ENCODE results near the gene SBSN. TPM values are rescaled to one million over a fixed set of nuclear protein-coding genes. Genes with fewer than 3 reads are reported as not detected.

The SBSN gene
- total RNA-seq, 1 experiment from 2014 or later = 0.15 TPM

- H3K27me3 ChIP-seq (ENCODE audit: insufficient read depth, low read length) = no peaks in the 10 kb centered on the region
Measured at GRCh38 chr19:35488677-35489076, 39.4 kb downstream of the SBSN start.

More at GRCh38 chr19:35488677-35489076, 39.4 kb downstream of the SBSN start:
- no peaks in the 10 kb centered on the region for H3K79me2 ChIP-seq (ENCODE audit: insufficient read depth, low read length)
- H3K4me2 ChIP-seq (ENCODE audit: insufficient read depth, insufficient read length, low read length) = no peak overlapping the region
- peaks cover 0 to 3% of the 10 kb centered on the region in 2 experiments; a peak in 1 of 4 replicates for H3K4me1 Mint-ChIP-seq
- no peak overlapping the region for H3K9ac ChIP-seq (ENCODE audit: extremely low read depth, insufficient read length, low read length)
- no peak overlapping the region for H2BK15ac ChIP-seq (ENCODE audit: low read depth, low read length)
- H2BK120ac ChIP-seq (ENCODE audit: low read depth, low read length, poor library complexity, severe bottlenecking) = no peak overlapping the region
- H3K4me1 ChIP-seq (ENCODE audit: insufficient read depth, low read length) = no peaks in the 10 kb centered on the region
- no peak overlapping the region for H2BK5ac ChIP-seq (ENCODE audit: insufficient read length, low read length)
- no peak overlapping the region for H2AFZ ChIP-seq (ENCODE audit: low read length)
- no peak overlapping the region for H4K8ac ChIP-seq (replicated peaks; ENCODE audit: insufficient read length, low read depth, low read length)
- H4K20me1 ChIP-seq (ENCODE audit: control insufficient read depth, insufficient read depth, insufficient read length) = no peaks in the 10 kb centered on the region
- no peak overlapping the region for H2AK5ac ChIP-seq (ENCODE audit: insufficient read length, low read length)
- H3K27ac Mint-ChIP-seq = no peak overlapping the region
- H3K23ac ChIP-seq (ENCODE audit: insufficient read length, low read depth, low read length) = no peak overlapping the region
- H2BK20ac ChIP-seq (ENCODE audit: low read depth, low read length, poor library complexity, severe bottlenecking) = no peak overlapping the region
- WGBS (ENCODE audit: extremely low coverage, insufficient read length, low lambda C conversion rate) = no CpG with 5 or more reads among the region's 16 CpGs
- H3T11ph ChIP-seq (ENCODE audit: low read length) = no peak overlapping the region
- no peaks in the 10 kb centered on the region for H3K9me3 Mint-ChIP-seq
- no peak overlapping the region; the same call in 1 of the 2 replicates for H3K14ac ChIP-seq (ENCODE audit: insufficient read depth, low read length)
- H3K4me3 Mint-ChIP-seq = no peak overlapping the region
- H3K4ac ChIP-seq (ENCODE audit: low read depth, low read length) = no peak overlapping the region
- H3K79me1 ChIP-seq (ENCODE audit: insufficient read depth, low read depth, low read length, poor library complexity, severe bottlenecking) = no peaks in the 10 kb centered on the region
- no peak overlapping the region for H4K91ac ChIP-seq (ENCODE audit: insufficient read length, low read depth, low read length)
- no peak overlapping the region for H3K27ac ChIP-seq (ENCODE audit: insufficient read length, low read depth, low read length)
- DNase-seq = no peak
- no peaks in the 10 kb centered on the region for H3K23me2 ChIP-seq (ENCODE audit: insufficient read length, low read depth, low read length, poor library complexity, severe bottlenecking)
- H3K56ac ChIP-seq (ENCODE audit: insufficient read length, low read depth, low read length) = no peak overlapping the region
- no peak overlapping the region for H3K18ac ChIP-seq (ENCODE audit: insufficient read length, low read depth, low read length)
- H3K36me3 Mint-ChIP-seq (ENCODE audit: insufficient read depth in 1 of 3, low read depth in 3 of 3) = no peaks in the 10 kb centered on the region
- H3K27me3 Mint-ChIP-seq (ENCODE audit: low read depth) = peaks cover 53% of the 10 kb centered on the region
- H3K9me3 ChIP-seq (ENCODE audit: control insufficient read depth, low read depth, low read length) = no peaks in the 10 kb centered on the region
- TF ChIP-seq, protein P1, sequence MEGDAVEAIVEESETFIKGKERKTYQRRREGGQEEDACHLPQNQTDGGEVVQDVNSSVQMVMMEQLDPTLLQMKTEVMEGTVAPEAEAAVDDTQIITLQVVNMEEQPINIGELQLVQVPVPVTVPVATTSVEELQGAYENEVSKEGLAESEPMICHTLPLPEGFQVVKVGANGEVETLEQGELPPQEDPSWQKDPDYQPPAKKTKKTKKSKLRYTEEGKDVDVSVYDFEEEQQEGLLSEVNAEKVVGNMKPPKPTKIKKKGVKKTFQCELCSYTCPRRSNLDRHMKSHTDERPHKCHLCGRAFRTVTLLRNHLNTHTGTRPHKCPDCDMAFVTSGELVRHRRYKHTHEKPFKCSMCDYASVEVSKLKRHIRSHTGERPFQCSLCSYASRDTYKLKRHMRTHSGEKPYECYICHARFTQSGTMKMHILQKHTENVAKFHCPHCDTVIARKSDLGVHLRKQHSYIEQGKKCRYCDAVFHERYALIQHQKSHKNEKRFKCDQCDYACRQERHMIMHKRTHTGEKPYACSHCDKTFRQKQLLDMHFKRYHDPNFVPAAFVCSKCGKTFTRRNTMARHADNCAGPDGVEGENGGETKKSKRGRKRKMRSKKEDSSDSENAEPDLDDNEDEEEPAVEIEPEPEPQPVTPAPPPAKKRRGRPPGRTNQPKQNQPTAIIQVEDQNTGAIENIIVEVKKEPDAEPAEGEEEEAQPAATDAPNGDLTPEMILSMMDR (conservative IDR thresholded peaks at IDR 0.05) = no peak
- no peak overlapping the region for H4K5ac ChIP-seq (ENCODE audit: insufficient read length, low read depth, low read length)
- no peak overlapping the region for H2BK12ac ChIP-seq (ENCODE audit: insufficient read length, low read depth, low read length)
